OCI-LY1 (cell line): ENCODE data around the gene GPR179.

Experiments used
- H2AFZ ChIP-seq: fragments of 200-600 bp; sonication (generic), shearing (Covaris generic); 2 replicates; pipeline ENCODE4 v1.6.0; 2014; ENCODE audit warnings: antibody characterized with exemption, mild to moderate bottlenecking, low read length
- H3F3A ChIP-seq: fragments of 200-600 bp; sonication (generic), shearing (Covaris generic); 2 replicates; pipeline ENCODE4 v1.6.0; 2014; ENCODE audit warnings: mild to moderate bottlenecking, antibody characterized with exemption, low read length, moderate library complexity; ENCODE audit not compliant: insufficient read depth
- H3K27ac ChIP-seq: fragments of 200-600 bp; sonication (generic); 2 replicates; pipeline ENCODE4 v1.5.1; 2014; ENCODE audit warnings: low read length, mixed run types, mild to moderate bottlenecking, low read depth; ENCODE audit not compliant: poor library complexity, severe bottlenecking
- H3K27me3 ChIP-seq: fragments of 200-600 bp; sonication (generic); 2 replicates; pipeline ENCODE4 v1.6.0; 2014; ENCODE audit warnings: antibody characterized with exemption, mild to moderate bottlenecking, low read length, moderate library complexity; ENCODE audit not compliant: insufficient read depth
- H3K36me3 ChIP-seq: fragments of 200-600 bp; sonication (generic); 2 replicates; pipeline ENCODE4 v1.6.1; 2014; ENCODE audit warnings: mild to moderate bottlenecking, antibody characterized with exemption, low read length, moderate library complexity, mixed read lengths; ENCODE audit not compliant: insufficient read depth
- H3K4me1 ChIP-seq: fragments of 200-600 bp; sonication (generic); 2 replicates; pipeline ENCODE4 v1.5.1; 2014; ENCODE audit warnings: mild to moderate bottlenecking, low read length, moderate library complexity; ENCODE audit not compliant: insufficient read depth, severe bottlenecking
- H3K4me2 ChIP-seq: fragments of 200-600 bp; sonication (generic), shearing (Covaris generic); 2 replicates; pipeline ENCODE4 v1.6.1; 2014; ENCODE audit warnings: low read length
- H3K4me3 ChIP-seq: fragments of 200-600 bp; sonication (generic); 2 replicates; pipeline ENCODE4 v1.5.1; 2014; ENCODE audit warnings: low read length, low read depth, mild to moderate bottlenecking, mixed read lengths; ENCODE audit not compliant: poor library complexity, severe bottlenecking
- H3K79me2 ChIP-seq: fragments of 200-600 bp; shearing (Covaris generic); 2 replicates; pipeline ENCODE4 v1.6.1; 2016; ENCODE audit warnings: mixed run types, low read length, mixed read lengths; ENCODE audit not compliant: insufficient read depth
- H3K9ac ChIP-seq: fragments of 200-600 bp; sonication (generic), shearing (Covaris generic); 2 replicates; pipeline ENCODE4 v1.6.1; 2014; ENCODE audit warnings: mild to moderate bottlenecking, low read length, mixed read lengths
- H3K9me2 ChIP-seq: fragments of 200-600 bp; sonication (generic), shearing (Covaris generic); 2 replicates; pipeline ENCODE4 v1.6.1; 2014; ENCODE audit warnings: low read depth, mild to moderate bottlenecking, low read length, mixed read lengths
- H3K9me3 ChIP-seq: fragments of 200-600 bp; shearing (Covaris generic); 2 replicates; pipeline ENCODE4 v1.6.1; 2014; ENCODE audit warnings: low read length, mixed read lengths
- H4K20me1 ChIP-seq: fragments of 200-600 bp; sonication (generic), shearing (Covaris generic); 2 replicates; pipeline ENCODE4 v1.6.0; 2016; ENCODE audit warnings: mild to moderate bottlenecking, low read length; ENCODE audit not compliant: insufficient read depth
- CTCF ChIP-seq: fragments of 200-600 bp; sonication (generic), shearing (Covaris generic); IDR thresholded peaks from 2 replicates; pipeline ENCODE4 v1.5.1; 2017; ENCODE audit warnings: mild to moderate bottlenecking, antibody characterized with exemption, low read length, moderate library complexity, mixed read lengths
- EZH2 ChIP-seq: fragments of 200-600 bp; sonication (generic), shearing (Covaris generic); IDR thresholded peaks from 2 replicates; pipeline ENCODE4 v1.8.0; 2017; ENCODE audit warnings: borderline replicate concordance, mixed run types, mild to moderate bottlenecking, antibody characterized with exemption, low read length, moderate library complexity, mixed read lengths

GPR179 gene

DNA sequence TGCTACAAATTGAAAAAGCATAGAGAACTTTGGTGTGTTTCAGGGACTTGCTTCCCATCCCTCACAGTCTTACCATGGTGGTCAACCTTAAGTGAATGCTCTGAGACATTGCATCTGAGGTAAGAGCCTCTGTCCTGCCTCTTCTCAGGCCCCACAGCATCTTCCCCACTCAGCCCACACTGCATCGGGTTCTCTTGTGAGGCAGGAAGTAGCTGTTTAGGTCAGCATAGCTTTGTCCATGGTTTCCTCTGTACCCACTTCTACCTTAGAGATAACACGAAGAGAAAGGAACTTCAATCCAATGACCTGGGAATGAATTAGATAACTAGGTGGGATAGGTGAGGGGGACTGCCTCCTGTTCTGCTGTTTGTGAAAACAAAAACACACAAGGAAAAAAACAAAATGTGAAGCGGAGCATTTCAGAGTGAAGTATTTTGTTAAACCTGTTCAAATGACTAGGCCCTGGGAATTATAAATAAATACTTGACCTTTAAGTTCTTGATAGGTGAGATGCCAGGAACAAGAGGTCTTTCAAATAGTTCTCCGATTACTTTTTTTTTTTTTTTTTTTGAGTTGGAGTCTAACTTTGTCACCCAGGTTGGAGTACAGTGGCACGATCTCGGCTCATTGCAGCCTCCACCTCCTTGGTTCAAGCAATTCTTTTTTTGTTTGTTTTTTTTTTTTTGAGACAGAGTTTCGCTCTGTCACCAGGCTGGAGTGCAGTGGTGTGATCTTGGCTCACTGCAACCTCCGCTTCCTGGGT is 25.5 kb upstream of the GPR179 start:
- Histone ChIP-seq H4K20me1 (no peaks in the 10 kb centered on the region), H3F3A (no peaks in the 10 kb centered on the region), H3K9ac (no peak overlapping the region), H3K4me3 (no peak overlapping the region), H3K27me3 (no peaks in the 10 kb centered on the region), H3K9me2 (no peaks in the 10 kb centered on the region), H3K9me3 (no peaks in the 10 kb centered on the region), H3K4me2 (no peak overlapping the region), H3K36me3 (peaks cover 23% of the 10 kb centered on the region), H3K27ac (no peak overlapping the region), H3K79me2 (no peaks in the 10 kb centered on the region), H3K4me1 (no peaks in the 10 kb centered on the region), H2AFZ (no peak overlapping the region)
- no peak for TF ChIP-seq CTCF
- no peak for TF ChIP-seq EZH2

GRCh38 chr17:38364741-38365140 is 21.0 kb upstream of the GPR179 start:
- Histone ChIP-seq H3K79me2 (no peaks in the 10 kb centered on the region), H3K4me2 (no peak overlapping the region), H3K27me3 (no peaks in the 10 kb centered on the region), H3K4me1 (no peaks in the 10 kb centered on the region), H3K4me3 (no peak overlapping the region), H3K9me2 (no peaks in the 10 kb centered on the region), H2AFZ (no peak overlapping the region), H3F3A (no peaks in the 10 kb centered on the region), H3K36me3 (no peaks in the 10 kb centered on the region), H3K9me3 (no peaks in the 10 kb centered on the region), H3K9ac (no peak overlapping the region), H3K27ac (no peak overlapping the region), H4K20me1 (no peaks in the 10 kb centered on the region)
- no peak for TF ChIP-seq CTCF
- TF ChIP-seq EZH2 = no peak

DNA sequence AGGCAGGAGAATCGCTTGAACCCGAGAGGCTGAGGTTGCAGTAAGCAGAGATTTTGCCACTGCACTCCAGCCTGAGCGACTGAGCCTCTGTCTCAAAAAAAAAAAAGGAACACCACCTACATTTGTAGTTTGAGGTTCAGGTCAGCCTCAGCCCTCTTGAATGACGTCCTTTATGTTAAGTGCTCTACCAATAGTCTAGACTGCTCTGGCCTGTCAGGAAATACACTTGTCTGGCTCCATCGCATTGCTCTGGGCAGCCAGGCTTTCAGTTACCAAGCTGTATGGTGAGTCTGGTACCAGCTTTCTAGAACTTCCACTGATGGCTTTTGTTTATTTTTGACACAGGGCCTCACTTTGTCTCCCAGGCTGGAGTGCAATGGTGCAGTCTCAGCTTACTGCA is 19.3 kb upstream of the GPR179 start:
- Histone ChIP-seq H3K27me3 (no peaks in the 10 kb centered on the region), H3K27ac (no peak overlapping the region), H3K4me3 (no peak overlapping the region), H2AFZ (no peak overlapping the region), H4K20me1 (no peaks in the 10 kb centered on the region), H3K79me2 (no peaks in the 10 kb centered on the region), H3F3A (no peaks in the 10 kb centered on the region), H3K9me3 (no peaks in the 10 kb centered on the region), H3K9me2 (no peaks in the 10 kb centered on the region), H3K36me3 (no peaks in the 10 kb centered on the region), H3K4me1 (no peaks in the 10 kb centered on the region), H3K9ac (no peak overlapping the region), H3K4me2 (no peak overlapping the region)
- TF ChIP-seq EZH2 (no peak), CTCF (no peak)
